Smooth muscle cell (in vitro differentiated cells): Measurements from ENCODE around the gene BMPER. TPM values are rescaled to one million over a fixed set of nuclear protein-coding genes. Genes with fewer than 3 reads are reported as not detected.

Experiments used
- DNase-seq: peaks from one replicate; lab custom pipeline; 2025; ENCODE audit not compliant: unreplicated experiment; lab: John Stamatoyannopoulos, UW
- H2AFZ ChIP-seq: fragments of 200-600 bp; sonication (generic); 2 replicates; pipeline ENCODE4 v1.6.0; 2016; ENCODE audit warnings: antibody characterized with exemption, low read depth, mild to moderate bottlenecking
- H3F3A ChIP-seq: fragments of 200-600 bp; sonication (generic); 2 replicates; pipeline ENCODE4 v1.6.0; 2017; ENCODE audit warnings: antibody characterized with exemption, low read depth
- H3K27ac ChIP-seq: fragments of 200-600 bp; sonication (generic); 2 replicates; pipeline ENCODE4 v1.5.1; 2016; ENCODE audit warnings: low read depth, mild to moderate bottlenecking
- H3K27me3 ChIP-seq: fragments of 200-600 bp; sonication (generic); 2 replicates; pipeline ENCODE4 v1.6.1; 2016; ENCODE audit warnings: low read depth, mild to moderate bottlenecking
- H3K36me3 ChIP-seq: fragments of 200-600 bp; sonication (generic); 2 replicates; pipeline ENCODE4 v1.5.1; 2016; ENCODE audit warnings: low read depth
- H3K4me1 ChIP-seq: fragments of 200-600 bp; sonication (generic); 2 replicates; pipeline ENCODE4 v1.5.1; 2016; ENCODE audit warnings: low read depth
- H3K4me2 ChIP-seq: fragments of 200-600 bp; sonication (generic); 2 replicates; pipeline ENCODE4 v1.6.0; 2016; ENCODE audit warnings: mild to moderate bottlenecking
- H3K4me3 ChIP-seq: fragments of 200-600 bp; sonication (generic); 2 replicates; pipeline ENCODE4 v1.5.1; 2016; ENCODE audit warnings: mild to moderate bottlenecking
- H3K79me2 ChIP-seq: fragments of 200-600 bp; sonication (generic); 2 replicates; pipeline ENCODE4 v1.6.0; 2016; ENCODE audit warnings: low read depth, mild to moderate bottlenecking
- H3K9ac ChIP-seq: fragments of 200-600 bp; sonication (generic); 2 replicates; pipeline ENCODE4 v1.6.0; 2016; ENCODE audit warnings: low read depth
- H3K9me3 ChIP-seq: fragments of 200-600 bp; sonication (generic); replicated peaks from 2 replicates; pipeline ENCODE4 v1.5.1; 2016; ENCODE audit warnings: low read depth
- H4K20me1 ChIP-seq: fragments of 200-600 bp; sonication (generic); 2 replicates; pipeline ENCODE4 v1.6.0; 2016; ENCODE audit warnings: low read depth
- WGBS: methylation state at CpG from one replicate; pipeline ENCODE4 v1.1.7; 2016; ENCODE audit warnings: low lambda C conversion rate; 5-methylcytosine and 5-hydroxymethylcytosine counted together
- polyA plus RNA-seq: library from polyadenylated mRNA; unstranded; fragments of >200 nt; fragmentation: Nextera tagmentation; extraction: Ambion mirVana; gene quantifications from 2 replicates; pipeline ENCODE4 v1.2.1, GENCODE V29; 2016
- total RNA-seq: library from RNA; depleted of rRNA; stranded (reverse); fragments of >200 nt; gene quantifications from 2 replicates; pipeline ENCODE4 v1.2.3, GENCODE V29; 2014
- TF ChIP-seq, protein P1 (sequence below): fragments of 200-600 bp; sonication (generic); IDR thresholded peaks from 2 replicates; pipeline ENCODE4 v1.5.1; 2017; ENCODE audit warnings: borderline replicate concordance, mild to moderate bottlenecking, antibody characterized with exemption; ENCODE audit not compliant: insufficient read depth, poor library complexity, severe bottlenecking

The BMPER gene
- total and polyA plus RNA-seq, 2 experiments from 2014 or later, result 3.0 to 21.9 TPM

DNA sequence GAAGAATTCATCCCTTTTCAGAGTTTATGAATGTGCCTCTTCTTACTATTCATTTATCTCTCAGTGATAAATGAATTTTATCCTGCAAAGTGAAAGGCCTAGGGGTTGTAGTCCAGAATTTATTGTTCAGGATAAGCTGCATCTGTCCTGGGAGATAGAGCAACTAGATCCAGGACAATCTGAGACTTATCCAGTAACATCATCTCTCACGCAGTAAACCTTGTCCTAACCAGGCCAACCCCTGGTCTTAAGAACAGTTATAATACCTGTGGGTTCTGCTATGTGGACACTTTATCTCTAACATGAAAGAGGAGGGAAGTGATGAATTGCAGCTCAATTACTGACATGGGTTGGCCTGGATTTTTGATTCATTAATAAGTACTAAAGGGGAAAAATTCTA lies 287.6 kb downstream of the BMPER start:
- H3K4me1 ChIP-seq, result peaks cover 10% of the 10 kb centered on the region
- no peaks in the 10 kb centered on the region for H3K36me3 ChIP-seq
- H3K4me2 ChIP-seq, result no peak overlapping the region
- H2AFZ ChIP-seq, result no peak overlapping the region
- H3K79me2 ChIP-seq, result no peaks in the 10 kb centered on the region
- 97% methylated on average over 1 of the region's 1 CpG for WGBS
- TF ChIP-seq, protein P1, sequence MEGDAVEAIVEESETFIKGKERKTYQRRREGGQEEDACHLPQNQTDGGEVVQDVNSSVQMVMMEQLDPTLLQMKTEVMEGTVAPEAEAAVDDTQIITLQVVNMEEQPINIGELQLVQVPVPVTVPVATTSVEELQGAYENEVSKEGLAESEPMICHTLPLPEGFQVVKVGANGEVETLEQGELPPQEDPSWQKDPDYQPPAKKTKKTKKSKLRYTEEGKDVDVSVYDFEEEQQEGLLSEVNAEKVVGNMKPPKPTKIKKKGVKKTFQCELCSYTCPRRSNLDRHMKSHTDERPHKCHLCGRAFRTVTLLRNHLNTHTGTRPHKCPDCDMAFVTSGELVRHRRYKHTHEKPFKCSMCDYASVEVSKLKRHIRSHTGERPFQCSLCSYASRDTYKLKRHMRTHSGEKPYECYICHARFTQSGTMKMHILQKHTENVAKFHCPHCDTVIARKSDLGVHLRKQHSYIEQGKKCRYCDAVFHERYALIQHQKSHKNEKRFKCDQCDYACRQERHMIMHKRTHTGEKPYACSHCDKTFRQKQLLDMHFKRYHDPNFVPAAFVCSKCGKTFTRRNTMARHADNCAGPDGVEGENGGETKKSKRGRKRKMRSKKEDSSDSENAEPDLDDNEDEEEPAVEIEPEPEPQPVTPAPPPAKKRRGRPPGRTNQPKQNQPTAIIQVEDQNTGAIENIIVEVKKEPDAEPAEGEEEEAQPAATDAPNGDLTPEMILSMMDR, result no peak
- DNase-seq, result no peak
- no peak overlapping the region for H3K4me3 ChIP-seq
- H3K27me3 ChIP-seq, result no peaks in the 10 kb centered on the region
- no peaks in the 10 kb centered on the region for H3K9me3 ChIP-seq
- H3F3A ChIP-seq, result no peaks in the 10 kb centered on the region
- no peaks in the 10 kb centered on the region for H4K20me1 ChIP-seq
- no peak overlapping the region for H3K9ac ChIP-seq
- no peak overlapping the region for H3K27ac ChIP-seq

DNA sequence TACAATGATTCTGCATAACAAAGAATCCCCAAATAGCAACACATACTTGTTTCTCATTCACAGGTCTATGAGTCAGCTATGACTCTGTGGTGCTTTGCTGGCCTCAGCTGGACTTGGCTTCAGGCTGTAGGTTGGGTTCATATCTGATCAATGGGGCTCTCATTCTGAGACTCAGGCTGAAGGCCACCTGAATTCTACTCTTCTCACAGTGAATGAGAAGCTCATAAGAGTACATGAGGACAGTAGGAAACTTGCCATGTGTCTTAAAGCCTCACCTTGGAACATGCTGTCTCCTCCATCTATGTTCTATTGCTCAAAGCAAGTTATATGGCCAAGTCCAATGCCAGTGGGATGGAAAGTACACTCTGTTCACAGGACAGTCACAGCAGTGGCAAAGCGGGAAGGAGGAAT lies 292.9 kb downstream of the BMPER start:
- H3K4me3 ChIP-seq, result no peak overlapping the region
- WGBS, result 96% methylated on average over 1 of the region's 1 CpG
- TF ChIP-seq, protein P1, result no peak
- H3K36me3 ChIP-seq, result no peaks in the 10 kb centered on the region
- H3K27me3 ChIP-seq, result no peaks in the 10 kb centered on the region
- no peak overlapping the region for H3K27ac ChIP-seq
- no peak overlapping the region for H3K9ac ChIP-seq
- no peak for DNase-seq
- no peaks in the 10 kb centered on the region for H3K79me2 ChIP-seq
- H2AFZ ChIP-seq, result no peak overlapping the region
- H3K4me2 ChIP-seq, result no peak overlapping the region
- no peaks in the 10 kb centered on the region for H3K4me1 ChIP-seq
- H3K9me3 ChIP-seq, result no peaks in the 10 kb centered on the region
- no peaks in the 10 kb centered on the region for H4K20me1 ChIP-seq
- no peaks in the 10 kb centered on the region for H3F3A ChIP-seq
